Activated naive CD8-positive, alpha-beta T cell treated with anti-CD3 and anti-CD28 coated beads, Interleukin-2, amount 50 U/mL, for 16 hours (primary cell): ENCODE measurements around the gene PRDM4.

Experiments used
- DNase-seq: peaks from one replicate; pipeline ENCODE4 v3.0.0-alpha.2; 2020; ENCODE audit warnings: low read depth, low spot score

PRDM4 gene

GRCh38 chr12:107760809-107761501 is at the start of gene PRDM4:
Gene PRDM4 (minus strand): TSS chr12:107761137. CDS start chr12:107760515, 622 bp downstream.
- DNase-seq = peak; percentile 77

GRCh38 chr12:107807471-107808150 is 46.7 kb upstream of the PRDM4 start:
- no peak for DNase-seq

GRCh38 chr12:107805488-107806180 is 44.7 kb upstream of the PRDM4 start:
- DNase-seq = no peak

GRCh38 chr12:107803092-107803491 is 42.2 kb upstream of the PRDM4 start:
- DNase-seq = no peak

GRCh38 chr12:107801150-107801549 is 40.2 kb upstream of the PRDM4 start:
- no peak for DNase-seq

GRCh38 chr12:107798580-107798979 is 37.6 kb upstream of the PRDM4 start:
- DNase-seq = no peak

- no peak for DNase-seq
Measured at GRCh38 chr12:107794451-107794850, 33.5 kb upstream of the PRDM4 start.

GRCh38 chr12:107791465-107792089 is 30.6 kb upstream of the PRDM4 start:
- no peak for DNase-seq

- no peak for DNase-seq
Measured at GRCh38 chr12:107788690-107789458, 27.9 kb upstream of the PRDM4 start.

- DNase-seq = no peak
Measured at GRCh38 chr12:107788281-107788680, 27.3 kb upstream of the PRDM4 start.

GRCh38 chr12:107783406-107784376 is 22.8 kb upstream of the PRDM4 start:
- no peak for DNase-seq

GRCh38 chr12:107782067-107782466 is 21.1 kb upstream of the PRDM4 start:
- no peak for DNase-seq

- DNase-seq = no peak
Measured at GRCh38 chr12:107780298-107780697, 19.4 kb upstream of the PRDM4 start.

- DNase-seq = no peak
Measured at GRCh38 chr12:107779077-107779831, 18.3 kb upstream of the PRDM4 start.

- DNase-seq = no peak
Measured at GRCh38 chr12:107778383-107779025, 17.6 kb upstream of the PRDM4 start.

- no peak for DNase-seq
Measured at GRCh38 chr12:107776171-107776570, 15.2 kb upstream of the PRDM4 start.

- DNase-seq = no peak
Measured at GRCh38 chr12:107775093-107775721, 14.3 kb upstream of the PRDM4 start.

GRCh38 chr12:107774349-107775029 is 13.6 kb upstream of the PRDM4 start, which contains the start of gene ASCL4:
Gene ASCL4 (plus strand): TSS chr12:107774704. CDS start chr12:107775219, 515 bp downstream.
- DNase-seq = no peak
